Hepatic stellate cell (primary cell): ENCODE measurements around the gene BDKRB2.

ENCODE experiments used
- DNase-seq: peaks from one replicate; pipeline ENCODE4 v3.0.0; 2011; ENCODE audit warnings: low spot score

Gene BDKRB2

DNA sequence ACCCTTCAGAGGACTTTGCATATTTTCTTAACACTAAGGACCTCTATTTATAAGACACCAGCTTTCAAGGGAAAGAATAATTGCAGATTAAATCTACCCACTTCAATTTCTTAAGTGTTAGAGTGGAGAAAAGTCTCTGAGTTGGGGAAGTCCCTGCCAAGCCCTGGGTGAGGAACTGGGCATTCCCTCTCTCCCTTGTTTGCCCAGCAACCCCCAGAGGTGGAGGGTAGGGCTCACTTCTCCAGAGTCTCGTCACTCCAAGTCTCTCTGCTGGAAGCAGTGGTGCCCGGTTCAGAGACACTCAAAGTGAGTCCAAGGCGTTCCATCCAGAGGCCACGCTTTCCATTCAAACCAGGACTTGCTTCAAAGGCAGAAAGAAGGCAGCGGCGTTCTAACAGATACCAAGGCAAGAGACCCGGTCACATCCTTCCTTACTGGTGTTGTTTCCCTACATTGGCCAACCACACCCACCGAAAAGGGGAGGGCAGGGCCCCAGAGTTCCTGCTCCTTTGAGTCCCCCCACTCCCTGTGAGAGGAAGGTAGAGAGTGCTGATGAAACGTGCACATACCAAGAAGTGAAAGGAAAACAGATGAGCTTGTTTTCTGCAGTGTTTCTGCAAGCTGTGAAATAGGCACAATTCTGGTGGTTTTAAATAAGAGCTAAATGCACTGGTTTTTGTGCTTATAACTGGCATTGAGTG, 6.1 kb upstream of the BDKRB2 start:
- no peak for DNase-seq

DNA sequence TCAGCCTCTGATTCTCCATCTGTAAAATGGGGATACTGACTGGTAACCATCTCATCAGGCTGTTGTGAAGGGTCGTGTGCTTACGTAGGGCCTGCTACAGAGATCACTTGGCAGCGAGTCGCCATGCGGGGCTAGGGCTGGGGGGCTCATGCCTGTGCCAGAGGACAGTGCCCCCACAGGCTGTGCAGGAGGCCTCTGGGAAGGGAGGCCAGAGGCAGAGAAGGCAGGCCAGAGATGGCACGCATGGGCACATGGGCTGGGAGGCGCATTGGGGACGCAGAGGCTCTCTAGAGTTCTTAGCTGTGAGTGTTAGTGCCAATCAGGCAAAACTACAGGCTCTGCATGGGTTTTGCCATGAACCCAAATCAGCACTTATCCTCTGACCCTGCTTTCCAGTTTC, 3.5 kb upstream of the BDKRB2 start:
- no peak for DNase-seq

DNA sequence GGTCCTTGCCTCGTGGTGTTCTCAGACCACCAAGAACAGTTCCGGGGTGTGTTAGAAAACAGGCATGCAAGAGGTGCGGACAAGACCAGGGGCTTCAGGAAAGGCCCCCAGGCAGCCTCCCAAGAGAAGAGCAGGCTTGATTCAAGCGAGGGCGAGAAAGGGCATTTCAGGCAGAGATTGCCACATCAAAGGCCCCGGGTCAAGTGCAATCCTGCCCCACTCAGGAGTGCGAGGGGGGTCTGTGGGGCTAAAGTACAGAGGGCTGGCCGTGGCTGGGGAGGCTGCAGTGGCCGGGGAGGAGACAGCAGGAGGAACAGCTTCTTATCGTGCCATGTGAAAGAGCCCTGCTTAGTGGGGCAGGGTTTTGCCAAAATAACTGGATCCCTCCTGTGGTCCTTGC, 2.7 kb upstream of the BDKRB2 start:
- DNase-seq = no peak

DNA sequence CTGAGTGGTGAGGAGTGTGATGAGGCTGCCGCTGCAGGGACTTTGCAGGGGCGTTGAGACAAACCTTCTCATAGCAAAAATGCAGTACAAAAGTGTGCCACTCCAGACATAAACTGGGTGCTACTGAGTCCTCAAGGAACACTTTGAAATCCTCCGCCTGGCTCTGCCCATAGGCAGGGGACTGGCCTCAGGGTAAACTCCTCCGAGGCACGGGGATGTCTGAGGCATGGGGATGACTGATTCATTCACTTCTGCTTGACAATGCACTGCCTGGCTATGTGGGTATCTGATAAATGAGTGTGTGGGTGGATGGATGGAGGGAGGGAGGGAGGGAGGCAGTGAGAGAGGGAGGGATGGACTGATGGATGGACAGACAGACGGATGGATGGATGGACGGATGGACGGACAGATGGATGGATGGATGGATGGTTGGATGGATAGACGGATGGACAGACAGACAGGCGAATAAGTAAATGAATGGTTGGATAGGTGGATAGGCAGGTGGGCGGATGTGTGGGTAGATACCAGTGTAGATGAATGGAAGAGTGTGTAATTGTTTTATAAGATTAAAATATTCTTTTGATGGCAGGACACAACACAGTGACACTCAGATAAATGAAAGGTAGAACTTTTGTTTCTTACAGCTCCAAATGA, 2.1 kb upstream of the BDKRB2 start:
- no peak for DNase-seq

DNA sequence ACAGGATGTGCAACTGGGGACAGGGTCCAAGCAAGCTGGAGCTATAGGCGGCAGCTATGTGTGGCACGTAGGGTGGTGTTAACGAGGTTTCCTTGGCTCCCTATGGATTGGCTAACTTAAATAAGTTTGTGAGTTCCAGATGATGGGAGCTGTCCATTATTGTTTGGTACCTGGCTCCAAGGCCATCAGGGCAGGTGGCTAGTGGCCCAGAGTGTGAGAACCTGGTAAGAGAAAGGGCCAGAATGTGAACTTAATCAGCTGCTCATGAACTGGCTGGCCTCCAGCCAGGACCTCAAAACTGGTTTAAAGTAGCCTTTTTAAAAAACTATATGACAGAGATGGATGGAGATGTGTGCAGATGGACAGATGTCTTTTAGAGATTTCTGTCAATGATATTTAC, 1.5 kb upstream of the BDKRB2 start:
- DNase-seq = no peak

DNA sequence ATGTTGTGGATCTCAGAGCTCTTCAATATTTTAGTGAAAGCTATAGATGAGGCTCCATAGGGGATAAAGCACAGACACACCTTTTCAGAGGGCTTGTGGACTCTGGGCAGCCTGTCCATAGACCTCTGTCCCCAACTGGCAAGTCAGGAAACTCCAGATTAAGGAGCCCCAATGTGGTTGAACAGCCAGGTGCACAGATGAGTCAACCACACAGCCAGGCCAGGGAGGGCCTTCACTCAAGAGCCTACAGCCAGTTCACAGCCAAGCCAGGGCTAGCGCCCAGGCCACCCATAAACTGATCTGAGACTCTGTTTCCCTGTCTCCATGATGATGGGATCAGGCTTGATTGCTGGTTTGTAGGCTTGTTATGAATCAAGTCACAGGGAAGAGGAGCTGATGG, 1.0 kb upstream of the BDKRB2 start:
- no peak for DNase-seq

DNA sequence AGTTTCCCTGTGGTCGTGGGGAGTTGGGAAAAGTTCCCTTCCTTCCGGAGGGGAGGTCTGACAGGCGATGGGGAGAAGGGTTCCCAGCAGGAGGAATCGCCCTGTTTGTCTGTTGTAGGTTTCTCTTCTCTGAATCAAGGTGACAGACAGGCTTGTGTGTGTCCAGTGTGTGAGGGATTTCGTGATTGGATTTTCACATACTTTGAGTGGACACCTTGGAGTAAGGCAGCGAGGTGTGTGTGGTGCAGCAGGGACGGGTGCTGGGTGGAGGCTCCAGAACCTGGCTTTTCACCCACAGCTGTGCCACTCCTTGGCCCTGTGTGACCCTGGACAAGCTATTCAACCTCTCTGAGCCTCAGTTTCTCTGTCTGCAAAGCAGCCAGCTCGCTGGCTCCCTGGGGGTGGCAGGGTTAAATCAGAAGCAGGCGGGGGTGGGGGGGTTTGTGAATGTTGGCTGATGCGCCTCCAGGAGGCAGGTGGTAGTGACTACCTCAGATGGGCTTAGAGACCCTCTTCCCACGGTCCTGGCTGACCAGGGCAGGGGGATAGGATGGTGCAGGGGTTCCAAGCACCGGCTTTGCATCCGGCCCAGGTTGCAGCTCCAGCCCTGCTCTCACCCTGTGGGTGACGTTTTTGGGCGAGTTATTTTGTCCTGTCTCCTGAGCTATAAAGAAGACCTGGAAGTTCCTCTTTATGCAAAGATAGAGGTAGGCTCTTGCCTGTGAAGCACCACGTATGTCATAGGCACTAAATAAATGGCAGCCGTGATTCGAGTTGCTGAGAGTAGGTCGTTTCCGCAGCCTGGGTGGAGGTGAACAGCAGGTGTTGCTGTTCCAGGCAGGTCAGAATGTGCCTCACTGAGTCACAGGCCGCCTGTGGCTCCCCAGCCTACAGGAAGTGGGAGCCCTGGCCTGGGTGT, 679 bp downstream of the BDKRB2 start:
- DNase-seq = no peak

DNA sequence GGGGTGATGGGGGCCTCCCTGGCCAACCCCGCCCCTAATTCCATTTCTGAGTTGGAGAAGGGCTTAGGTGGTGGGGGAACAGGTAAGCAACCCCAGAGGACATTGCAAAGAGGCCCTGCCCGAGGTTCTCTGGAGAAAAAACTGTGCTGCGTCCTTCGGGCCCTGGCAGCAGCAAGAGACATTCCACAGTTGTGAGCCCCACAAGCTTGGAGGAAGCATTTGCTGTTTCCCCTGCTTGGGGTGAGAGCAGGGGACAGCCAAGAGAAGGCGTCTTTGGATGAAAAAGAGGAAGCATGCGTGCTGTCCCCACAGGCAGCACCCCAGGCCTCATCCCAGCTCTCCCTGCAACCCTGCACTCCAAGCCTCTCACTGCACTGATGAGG, 1.3 kb downstream of the BDKRB2 start:
- DNase-seq = no peak

DNA sequence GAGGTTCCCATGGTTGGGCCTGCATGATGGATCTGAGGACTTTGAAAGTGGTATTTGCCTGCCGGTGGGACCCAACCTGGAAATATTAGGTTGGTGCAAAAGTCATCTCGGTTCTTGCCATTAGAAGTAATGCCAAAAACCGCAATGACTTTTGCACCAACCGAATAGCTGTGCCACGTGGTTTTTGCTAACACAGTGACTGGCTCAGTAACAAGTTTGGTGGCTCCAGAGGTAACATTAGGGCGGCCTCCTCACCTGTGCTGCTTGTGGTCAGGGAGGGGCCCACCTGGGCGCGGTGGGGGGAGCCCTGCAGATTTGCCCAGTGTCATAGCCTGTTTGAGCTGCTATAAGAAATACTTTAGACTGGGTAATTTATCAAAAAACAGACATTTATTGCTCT, 1.8 kb downstream of the BDKRB2 start:
- DNase-seq = no peak

DNA sequence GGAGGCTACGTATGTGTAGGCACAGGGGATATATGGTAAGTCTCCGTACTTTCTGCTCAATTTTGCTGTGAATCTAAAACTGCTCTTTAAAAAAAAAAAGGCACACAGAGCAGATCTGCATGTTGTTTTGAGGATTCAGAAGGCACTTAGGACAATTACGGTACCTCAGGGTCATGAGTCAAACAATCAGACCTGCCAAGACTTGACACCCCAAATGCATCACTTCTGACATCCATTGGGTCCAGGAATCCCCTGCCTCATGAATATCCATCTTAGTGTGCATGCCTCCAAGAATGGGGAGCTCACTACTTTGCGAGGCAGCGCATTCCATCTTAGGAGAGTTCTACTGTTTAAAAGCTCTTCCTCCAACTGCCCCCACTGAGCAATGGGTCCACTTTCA, 3.0 kb downstream of the BDKRB2 start:
- no peak for DNase-seq

DNA sequence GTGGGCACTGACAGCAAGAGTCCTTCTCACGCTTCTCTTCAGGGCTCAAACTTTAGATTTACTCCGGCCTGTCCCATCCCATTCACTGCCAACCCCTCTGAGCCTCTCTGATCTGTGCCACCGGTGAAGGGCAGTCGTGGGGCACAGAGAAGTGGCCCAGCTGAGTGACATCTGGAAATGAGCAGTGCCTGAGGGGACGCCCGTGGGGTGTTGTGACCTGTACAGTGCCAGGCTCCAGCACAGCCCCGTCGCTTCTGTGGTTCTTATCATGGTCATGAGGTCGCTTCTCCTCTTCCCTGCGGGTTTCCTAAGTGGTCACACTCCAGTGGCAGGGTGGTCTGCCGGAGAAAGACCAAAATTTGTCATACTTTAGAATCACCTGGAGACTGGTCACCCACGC, 4.1 kb downstream of the BDKRB2 start:
- no peak for DNase-seq

DNA sequence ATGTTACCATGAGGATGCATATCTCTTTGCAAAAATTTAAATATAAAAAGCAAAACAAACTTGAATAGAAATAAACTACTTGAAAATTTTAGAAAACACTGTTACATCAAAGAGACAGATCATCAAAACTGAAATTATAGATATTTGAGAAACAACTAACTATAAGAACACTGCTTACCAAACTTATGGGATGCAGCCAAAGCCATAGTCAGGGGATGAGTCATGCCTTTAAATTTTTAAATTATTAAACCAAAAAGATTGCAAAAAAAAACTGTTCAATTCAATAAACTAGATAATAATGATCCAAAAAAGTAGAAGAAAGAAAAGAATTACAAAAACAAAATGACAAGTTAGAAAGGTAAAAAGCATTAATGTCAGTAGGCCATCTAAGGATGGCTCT, 7.5 kb downstream of the BDKRB2 start:
- no peak for DNase-seq

DNA sequence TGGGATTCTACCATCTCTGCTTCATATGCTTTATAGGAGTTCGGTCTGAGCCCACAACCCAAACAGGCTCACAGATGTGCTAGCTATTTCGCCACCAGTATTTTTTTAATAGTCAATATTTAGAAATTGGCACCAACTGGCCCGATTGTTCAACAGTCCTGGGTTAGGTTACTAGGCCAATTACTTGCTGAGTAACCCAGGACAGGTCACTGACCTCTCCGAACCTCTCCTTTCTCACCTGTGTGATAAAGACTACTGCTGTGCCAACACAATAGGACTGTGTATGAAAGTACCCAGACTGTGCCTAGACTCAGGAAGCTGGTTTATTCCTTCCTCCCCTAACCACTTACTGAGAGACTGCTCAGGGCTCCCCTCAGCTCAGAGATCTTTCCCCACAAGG, 8.3 kb downstream of the BDKRB2 start:
- DNase-seq = no peak

DNA sequence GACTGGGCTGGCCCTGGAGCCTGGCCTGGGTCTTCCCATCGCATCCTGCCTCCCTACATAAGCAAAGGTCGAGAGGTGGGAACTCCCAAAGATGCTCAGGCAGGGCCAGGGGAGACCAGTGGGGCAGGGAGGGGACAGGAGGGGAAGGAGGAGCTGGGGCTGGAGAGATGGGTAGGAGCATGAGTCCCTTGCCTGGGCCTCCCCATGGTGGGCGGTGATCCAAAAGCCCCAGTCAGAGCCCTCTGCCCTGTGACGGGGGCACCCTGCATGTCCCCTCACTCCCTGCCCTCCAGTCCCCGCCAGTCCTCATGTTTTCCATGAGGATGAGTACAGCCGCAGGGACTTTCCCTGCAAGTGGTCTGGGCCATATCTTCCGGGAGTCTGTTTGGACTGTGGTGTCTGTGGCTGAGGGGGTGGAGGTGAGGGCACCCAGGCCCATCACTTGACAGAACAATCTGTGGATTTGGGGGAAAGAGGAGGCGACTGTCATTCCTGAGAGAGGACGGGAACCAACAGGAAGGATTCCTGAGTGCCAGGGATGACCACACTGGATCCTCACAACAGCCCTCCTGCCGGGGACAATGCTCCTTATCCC, 9.3 kb downstream of the BDKRB2 start:
- DNase-seq = no peak

DNA sequence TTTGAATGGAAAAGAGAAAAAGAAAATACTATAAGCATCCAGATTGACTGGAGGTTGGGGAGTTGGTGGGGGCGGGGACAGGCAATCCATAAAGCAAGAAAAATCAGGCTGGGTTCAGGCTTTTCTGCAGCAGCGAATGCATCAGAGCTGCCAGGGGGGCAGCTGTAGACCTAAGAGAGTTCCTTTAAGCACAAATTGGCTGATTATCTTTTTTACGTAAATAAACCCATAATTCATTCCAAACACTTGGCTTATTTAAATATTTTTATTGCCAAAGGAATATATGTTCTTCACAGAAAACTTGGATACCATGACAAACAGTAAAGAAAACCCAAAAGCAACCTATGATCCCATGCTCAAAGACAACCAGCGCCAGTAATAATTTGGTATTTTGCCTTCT, 10.2 kb downstream of the BDKRB2 start:
- no peak for DNase-seq

DNA sequence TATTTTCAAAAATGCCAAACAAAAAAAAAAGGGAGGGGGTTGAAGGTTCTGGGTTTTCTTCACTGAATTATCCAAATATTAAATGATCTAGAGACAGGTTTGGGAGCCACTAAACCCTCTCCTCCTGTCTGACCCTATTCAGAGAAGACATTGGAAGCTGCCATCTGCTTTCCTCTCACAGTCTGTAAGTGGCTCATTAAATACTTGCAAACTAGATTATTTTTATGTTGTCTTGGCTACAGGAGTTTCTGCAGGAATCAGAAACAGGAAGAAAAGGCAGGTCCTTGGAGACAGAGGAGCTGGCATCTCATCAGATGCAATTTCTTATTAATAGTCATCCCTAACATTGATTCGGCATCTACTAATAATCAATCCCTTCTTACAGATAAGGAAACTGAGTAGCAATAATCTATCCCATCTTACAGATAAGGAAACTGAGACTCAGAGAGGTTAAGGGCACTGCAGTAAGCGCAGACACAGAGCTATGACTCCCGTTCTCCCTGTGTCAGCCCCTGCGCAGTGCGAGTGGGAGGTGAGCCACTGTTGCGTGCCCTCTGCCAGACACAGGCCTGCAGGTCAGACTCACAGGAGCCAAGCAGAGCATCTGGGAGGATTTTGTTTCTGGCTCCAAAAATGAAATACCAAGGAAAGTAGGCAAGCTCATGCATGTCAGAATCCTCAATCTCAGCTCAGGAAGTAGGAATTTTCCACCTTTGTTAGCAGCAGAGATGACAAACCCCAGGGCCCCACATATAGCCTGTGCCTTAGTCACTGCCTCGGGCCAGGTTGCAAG, 11.0 kb downstream of the BDKRB2 start:
- DNase-seq = no peak

DNA sequence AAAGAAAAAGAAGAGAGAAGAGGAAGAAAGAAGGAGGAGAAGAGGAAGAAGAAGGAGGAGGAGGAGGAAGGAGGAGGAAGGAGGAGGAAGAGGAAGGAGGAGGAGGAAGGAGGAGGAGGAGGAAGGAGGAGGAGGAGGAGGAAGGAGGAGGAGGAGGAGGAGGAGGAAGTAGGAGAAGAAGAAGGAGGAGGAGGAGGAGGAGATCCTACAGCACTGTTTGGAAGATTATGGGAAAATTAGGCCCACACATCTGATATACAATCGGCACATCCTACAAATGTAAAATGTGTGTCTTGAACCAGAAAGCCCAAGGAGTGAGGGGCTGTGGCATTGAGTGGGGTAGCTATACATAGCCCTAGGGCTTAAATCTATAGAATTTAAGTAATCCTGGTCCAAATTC, 12.0 kb downstream of the BDKRB2 start:
- DNase-seq = no peak

DNA sequence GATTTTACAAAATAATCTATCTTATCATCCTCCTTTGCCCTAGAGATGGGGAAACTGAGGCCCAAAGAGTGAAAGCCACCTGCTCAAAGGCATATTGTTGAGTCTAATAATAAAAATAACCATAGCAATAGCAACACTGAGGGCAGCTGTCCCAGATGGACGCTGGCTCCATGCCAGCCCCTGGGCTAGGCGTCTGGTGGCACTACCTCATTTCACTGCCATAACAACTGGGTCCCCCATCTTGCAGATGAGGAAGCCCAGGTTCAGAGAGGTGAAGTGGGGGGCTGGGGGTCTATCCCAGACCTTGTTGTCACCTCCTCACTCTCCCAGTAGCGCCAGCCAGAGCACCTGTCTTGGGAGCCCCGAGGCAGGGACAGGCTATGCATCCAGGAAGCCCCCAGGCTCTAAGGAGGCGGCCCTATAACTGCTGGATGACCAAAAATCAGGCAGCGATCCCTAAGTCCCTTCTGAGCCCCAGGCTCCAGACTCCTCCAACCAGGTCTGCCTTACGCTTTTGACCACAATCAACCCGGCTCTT, 12.8 kb downstream of the BDKRB2 start:
- DNase-seq = no peak

DNA sequence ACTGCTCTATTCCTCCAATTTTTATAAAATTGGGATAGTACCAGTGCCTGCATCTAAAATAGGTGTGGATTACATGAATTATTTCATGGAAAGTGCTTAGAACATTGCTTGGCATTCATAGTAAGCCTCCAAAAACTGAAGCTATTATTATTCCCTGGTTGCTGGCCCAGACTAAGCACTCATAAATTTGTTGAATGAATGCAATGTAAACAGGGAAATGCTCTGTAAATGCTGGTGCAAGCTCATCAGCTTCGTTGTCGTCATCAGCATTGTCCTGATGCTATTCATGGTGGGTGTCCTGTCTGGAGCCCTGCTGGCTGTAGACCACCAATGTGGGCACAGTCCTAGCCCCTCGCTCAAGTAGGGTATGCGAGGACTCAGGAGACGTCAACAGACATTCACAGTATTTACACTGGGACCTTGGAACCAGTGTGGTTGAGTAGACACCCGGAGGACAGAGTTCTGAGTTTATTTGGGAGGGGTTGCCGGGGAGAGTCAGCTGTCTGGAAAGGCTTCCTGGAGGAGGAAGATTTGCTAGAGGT, 16.5 kb downstream of the BDKRB2 start:
- DNase-seq = no peak

DNA sequence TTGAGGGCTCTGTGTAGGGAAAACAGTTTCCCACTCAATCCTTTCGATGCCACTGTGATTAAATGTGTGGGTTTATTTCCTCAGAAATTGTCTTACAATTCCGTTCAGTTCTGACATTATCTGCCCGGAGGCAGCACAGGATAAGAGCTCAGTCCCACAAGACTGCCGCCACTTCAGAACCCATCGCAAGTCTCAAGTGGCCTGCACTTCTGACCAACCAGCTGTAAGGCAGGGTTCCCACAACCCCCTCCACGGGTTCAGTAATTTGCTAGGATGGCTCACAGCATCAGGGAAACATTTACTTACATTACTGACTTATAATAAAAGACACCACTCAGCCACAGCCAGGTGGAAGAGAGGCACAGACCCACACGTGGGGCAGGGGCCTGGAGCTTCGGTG, 17.2 kb downstream of the BDKRB2 start:
- DNase-seq = no peak

DNA sequence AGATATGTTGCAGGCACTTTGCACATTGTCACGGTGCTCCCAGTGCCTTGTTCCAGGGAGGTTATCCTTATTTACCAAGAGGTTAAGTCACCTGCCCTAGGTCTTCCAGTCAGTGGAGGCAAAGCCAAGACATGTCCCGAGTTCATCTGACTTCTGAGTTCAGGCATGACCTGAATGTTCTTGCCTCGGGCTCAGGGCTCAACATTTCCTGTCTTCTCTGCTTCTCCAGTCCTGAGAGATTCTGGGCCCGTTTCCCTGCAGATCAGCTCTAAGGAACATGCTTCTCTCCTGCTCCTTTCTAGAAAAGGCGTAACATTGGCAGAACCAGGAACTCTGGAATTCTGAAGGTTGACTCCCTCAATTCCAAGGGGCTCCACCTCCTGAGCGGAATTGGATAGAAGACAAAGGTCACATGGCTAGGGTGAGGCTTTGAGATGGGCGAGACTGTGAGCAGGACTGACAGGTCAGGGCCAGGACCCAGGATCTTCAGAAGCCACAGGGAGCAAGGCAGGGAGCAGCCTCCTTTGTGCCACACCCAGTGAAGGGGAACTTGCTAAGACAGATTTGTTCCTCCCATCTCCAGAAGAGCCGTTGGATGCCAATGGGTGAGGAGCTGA, 19.9 kb downstream of the BDKRB2 start:
- DNase-seq = no peak
